HepG2 (cell line): ENCODE results near the gene GATAD2B. TPM values are rescaled to one million over a fixed set of nuclear protein-coding genes. Genes with fewer than 3 reads are reported as not detected.

Experiments used
- CENPX ChIP-seq: sonication (generic); formaldehyde crosslinking; IDR thresholded peaks from 2 replicates; pipeline ENCODE4 v1.9.0; 2021; ENCODE audit warnings: mild to moderate bottlenecking, missing genetic modification reagents, moderate library complexity
- CREB1 ChIP-seq, 2 experiments: fragments of 450-650 bp in 1 of 2; IDR thresholded peaks; 2 replicates each; pipeline ENCODE4 v1.6.1; 2016 to 2017; ENCODE audit warnings: control low read depth in 1 of 2, mild to moderate bottlenecking in 1 of 2, missing compliant biosample characterization in 1 of 2, missing genetic modification characterization in 1 of 2
- FOSL2 ChIP-seq: sonication (generic); formaldehyde crosslinking; IDR thresholded peaks from 2 replicates; pipeline ENCODE4 v1.4.0; 2020; ENCODE audit warnings: missing genetic modification reagents
- FOXK1 ChIP-seq: sonication (generic); formaldehyde crosslinking; IDR thresholded peaks from 2 replicates; pipeline ENCODE4 v1.4.0; 2020; ENCODE audit warnings: low read depth, missing genetic modification reagents, borderline replicate concordance
- GTF2F1 ChIP-seq: fragments of 150-350 bp; IDR thresholded peaks from 2 replicates; pipeline ENCODE4 v1.6.1; 2014; ENCODE audit warnings: low read length
- HNRNPLL ChIP-seq: fragments of 200-400 bp; formaldehyde crosslinking; IDR thresholded peaks from 2 replicates; pipeline ENCODE4 v1.6.1; 2017; ENCODE audit warnings: mild to moderate bottlenecking, low read depth, low read length; ENCODE audit not compliant: poor library complexity, severe bottlenecking
- IKZF1 ChIP-seq: fragments of 450-650 bp; IDR thresholded peaks from 2 replicates; pipeline ENCODE4 v1.7.1; 2016
- KLF11 ChIP-seq: IDR thresholded peaks from 2 replicates; pipeline ENCODE4 v1.6.1; 2016; ENCODE audit warnings: missing compliant biosample characterization
- MAFF ChIP-seq: IDR thresholded peaks from 2 replicates; pipeline ENCODE4 v1.6.1; 2011; ENCODE audit warnings: low read depth, low read length, improper control_type of control experiment
- NFE2L1 ChIP-seq: sonication (generic); formaldehyde crosslinking; IDR thresholded peaks from 2 replicates; pipeline ENCODE4 v1.4.0; 2020; ENCODE audit warnings: missing genetic modification reagents, mild to moderate bottlenecking, borderline replicate concordance
- NR1H2 ChIP-seq: sonication (generic); formaldehyde crosslinking; IDR thresholded peaks from 2 replicates; pipeline ENCODE4 v1.8.1; 2022; ENCODE audit warnings: low read depth, missing genetic modification reagents, borderline replicate concordance
- PRMT3 ChIP-seq: sonication (generic); formaldehyde crosslinking; IDR thresholded peaks from 2 replicates; pipeline ENCODE4 v1.8.1; 2022; ENCODE audit warnings: low read depth, mild to moderate bottlenecking, moderate library complexity, missing genetic modification reagents, borderline replicate concordance
- REPIN1 ChIP-seq: sonication (generic); formaldehyde crosslinking; IDR thresholded peaks from 2 replicates; pipeline ENCODE4 v1.8.0; 2022; ENCODE audit warnings: missing genetic modification reagents, low read depth, mild to moderate bottlenecking, borderline replicate concordance
- SIN3B ChIP-seq: fragments of 150-350 bp; IDR thresholded peaks from 2 replicates; pipeline ENCODE4 v1.6.1; 2014; ENCODE audit warnings: low read length
- SRY ChIP-seq: sonication (generic); formaldehyde crosslinking; IDR thresholded peaks from 2 replicates; pipeline ENCODE4 v1.8.0; 2022; ENCODE audit warnings: mild to moderate bottlenecking, missing genetic modification reagents
- TOE1 ChIP-seq: sonication (generic); formaldehyde crosslinking; IDR thresholded peaks from 2 replicates; pipeline ENCODE4 v1.4.0; 2020; ENCODE audit warnings: mild to moderate bottlenecking, missing genetic modification reagents
- ZFP36 ChIP-seq: fragments of 150-350 bp; IDR thresholded peaks from 2 replicates; pipeline ENCODE4 v1.6.1; 2018; ENCODE audit warnings: borderline replicate concordance, low read length, low read depth; ENCODE audit not compliant: partially characterized antibody
- ZFX ChIP-seq: sonication (generic); formaldehyde crosslinking; IDR thresholded peaks from 2 replicates; pipeline ENCODE4 v1.4.0; 2020; ENCODE audit warnings: mild to moderate bottlenecking, low read depth, missing genetic modification reagents, moderate library complexity
- ZMYM2 ChIP-seq: sonication (generic); formaldehyde crosslinking; IDR thresholded peaks from 2 replicates; pipeline ENCODE4 v1.8.0; 2022; ENCODE audit warnings: mild to moderate bottlenecking, missing genetic modification reagents
- ZNF230 ChIP-seq: sonication (generic); formaldehyde crosslinking; IDR thresholded peaks from 2 replicates; pipeline ENCODE4 v1.4.0; 2020; ENCODE audit warnings: mild to moderate bottlenecking, missing genetic modification reagents
- ZNF30 ChIP-seq: sonication (generic); formaldehyde crosslinking; IDR thresholded peaks from 2 replicates; pipeline ENCODE4 v1.5.0; 2020; ENCODE audit warnings: mild to moderate bottlenecking, missing genetic modification reagents
- ZNF619 ChIP-seq: sonication (generic); formaldehyde crosslinking; IDR thresholded peaks from 2 replicates; pipeline ENCODE4 v1.4.0; 2020; ENCODE audit warnings: mild to moderate bottlenecking, missing genetic modification reagents
- ZSCAN20 ChIP-seq: sonication (generic); formaldehyde crosslinking; IDR thresholded peaks from 2 replicates; pipeline ENCODE4 v1.4.0; 2020; ENCODE audit warnings: missing genetic modification reagents, mild to moderate bottlenecking, borderline replicate concordance
- polyA plus RNA-seq, 8 experiments: library from polyadenylated mRNA; depleted of rRNA in 3 of 8; stranded (reverse) in 7 of 8; unstranded in 1 of 8; fragments of >200 nt; fragmentation: Illumina TruSeq in 4 of 8; extraction: Trizol in 4 of 8; gene quantifications; 2 replicates each; pipeline versions ENCODE4 v1.2.1 to v1.2.3, GENCODE V29; 2011 to 2016; ENCODE audit warnings: low read depth in 4 of 8, missing spikeins in 1 of 8, mixed read lengths in 1 of 8; ENCODE audit not compliant: insufficient read depth in 1 of 8
- total RNA-seq, 5 experiments: library from RNA; depleted of rRNA; stranded (reverse); fragments of >200 nt; fragmentation: Illumina TruSeq; extraction: Trizol; gene quantifications; 2 replicates each; pipeline ENCODE4 v1.2.3, GENCODE V29; 2016; ENCODE audit warnings: low read depth in 1 of 5
- TF ChIP-seq, protein P1 (sequence below): sonication (generic); formaldehyde crosslinking; IDR thresholded peaks from 2 replicates; pipeline ENCODE4 v1.9.0; 2021; ENCODE audit warnings: missing genetic modification reagents, borderline replicate concordance
- TF ChIP-seq, protein P2 (sequence below): fragments of 450-650 bp; IDR thresholded peaks from 2 replicates; pipeline ENCODE4 v1.6.1; 2017; ENCODE audit warnings: mild to moderate bottlenecking

The GATAD2B gene
- total and polyA plus RNA-seq, 2 of the 13 experiments (the other 11 are each of a cell fraction or from before 2014, with no cell fraction given), result 3.2 to 5.2 TPM

DNA sequence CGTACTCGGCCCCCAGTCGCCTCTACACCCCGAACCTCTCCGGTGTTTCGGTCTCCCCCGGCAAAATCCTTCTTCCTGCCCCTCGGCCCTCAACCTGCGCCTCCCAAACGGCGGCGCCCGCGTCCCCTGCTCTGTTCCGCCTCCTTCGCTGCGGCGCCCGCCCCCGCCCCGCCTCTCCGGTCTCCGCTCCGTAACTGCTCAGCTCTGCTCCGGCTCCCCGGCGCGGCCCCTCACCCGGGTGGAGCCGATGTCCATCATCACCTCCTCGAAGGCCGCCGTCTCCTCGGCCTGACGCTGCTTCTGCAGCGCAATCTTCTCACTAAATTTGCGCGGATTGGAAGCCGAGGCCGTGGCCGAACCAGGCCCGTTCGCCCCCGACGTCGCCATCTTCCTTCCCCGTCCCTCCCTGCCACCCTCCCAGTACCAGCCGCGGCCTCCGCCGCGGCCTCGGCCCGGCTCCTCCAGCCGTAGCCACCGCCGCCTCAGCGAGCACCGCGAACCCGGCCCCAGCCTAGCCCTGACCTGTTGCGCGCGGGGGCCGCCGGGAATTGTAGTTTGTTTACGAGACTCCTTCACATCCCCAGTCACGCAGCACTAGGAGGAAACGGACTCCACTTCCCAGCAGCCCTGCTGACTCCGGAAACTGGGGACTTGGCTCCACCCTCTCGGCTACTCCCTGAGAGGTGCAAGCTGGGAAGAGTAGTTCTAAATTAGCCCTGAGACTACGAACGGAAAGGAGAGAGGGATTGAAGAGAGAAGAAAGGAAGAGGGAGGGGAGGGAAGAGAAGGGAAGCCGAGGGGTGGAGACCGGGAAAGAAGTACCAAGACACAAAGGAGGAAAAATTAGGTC, 35.6 kb upstream of the GATAD2B start, which contains the start of gene CRTC2 (continued):
- peak; percentile 40; the same call in 1 of the 2 replicates for TF ChIP-seq REPIN1 (CRISPR knock-in tag)
- TF ChIP-seq FOXK1, result peak; percentile 99
- no peak for TF ChIP-seq GTF2F1
- TF ChIP-seq ZNF30 (CRISPR knock-in tag), result no peak
- TF ChIP-seq ZFX (CRISPR knock-in tag), result peak; percentile 96
- peak; percentile 47; the same call in 1 of the 2 replicates for TF ChIP-seq NR1H2 (CRISPR knock-in tag)
- TF ChIP-seq ZMYM2 (CRISPR knock-in tag), result no peak
- peak; percentile 28; the same call in 1 of the 2 replicates for TF ChIP-seq MAFF
- TF ChIP-seq TOE1 (CRISPR knock-in tag), result no peak
- TF ChIP-seq KLF11 (CRISPR knock-in tag), result no peak
- TF ChIP-seq, protein P1, sequence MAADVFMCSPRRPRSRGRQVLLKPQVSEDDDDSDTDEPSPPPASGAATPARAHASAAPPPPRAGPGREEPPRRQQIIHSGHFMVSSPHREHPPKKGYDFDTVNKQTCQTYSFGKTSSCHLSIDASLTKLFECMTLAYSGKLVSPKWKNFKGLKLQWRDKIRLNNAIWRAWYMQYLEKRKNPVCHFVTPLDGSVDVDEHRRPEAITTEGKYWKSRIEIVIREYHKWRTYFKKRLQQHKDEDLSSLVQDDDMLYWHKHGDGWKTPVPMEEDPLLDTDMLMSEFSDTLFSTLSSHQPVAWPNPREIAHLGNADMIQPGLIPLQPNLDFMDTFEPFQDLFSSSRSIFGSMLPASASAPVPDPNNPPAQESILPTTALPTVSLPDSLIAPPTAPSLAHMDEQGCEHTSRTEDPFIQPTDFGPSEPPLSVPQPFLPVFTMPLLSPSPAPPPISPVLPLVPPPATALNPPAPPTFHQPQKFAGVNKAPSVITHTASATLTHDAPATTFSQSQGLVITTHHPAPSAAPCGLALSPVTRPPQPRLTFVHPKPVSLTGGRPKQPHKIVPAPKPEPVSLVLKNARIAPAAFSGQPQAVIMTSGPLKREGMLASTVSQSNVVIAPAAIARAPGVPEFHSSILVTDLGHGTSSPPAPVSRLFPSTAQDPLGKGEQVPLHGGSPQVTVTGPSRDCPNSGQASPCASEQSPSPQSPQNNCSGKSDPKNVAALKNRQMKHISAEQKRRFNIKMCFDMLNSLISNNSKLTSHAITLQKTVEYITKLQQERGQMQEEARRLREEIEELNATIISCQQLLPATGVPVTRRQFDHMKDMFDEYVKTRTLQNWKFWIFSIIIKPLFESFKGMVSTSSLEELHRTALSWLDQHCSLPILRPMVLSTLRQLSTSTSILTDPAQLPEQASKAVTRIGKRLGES, result peak; percentile 50; the same call in 1 of the 2 replicates
- peak; percentile 29; the same call in 1 of the 2 replicates for TF ChIP-seq ZNF230 (CRISPR knock-in tag)
- 0 out of 2 replicates have a peak, but pooled peaks have one; percentile 50 for TF ChIP-seq PRMT3 (CRISPR knock-in tag)
- TF ChIP-seq CENPX (CRISPR knock-in tag), result no peak
- no peak; the same call in 1 of the 2 replicates for TF ChIP-seq ZNF619 (CRISPR knock-in tag)
- no peak for TF ChIP-seq SIN3B
- peak; percentile 36; the same call in 1 of the 2 replicates for TF ChIP-seq FOSL2
- TF ChIP-seq CREB1 (IDR thresholded peaks at IDR 0.05), result peak; percentile 68; the same call in 1 of the 2 replicates
- TF ChIP-seq CREB1 (CRISPR knock-in tag; IDR thresholded peaks at IDR 0.05), result peak; percentile 88
- TF ChIP-seq, protein P2, sequence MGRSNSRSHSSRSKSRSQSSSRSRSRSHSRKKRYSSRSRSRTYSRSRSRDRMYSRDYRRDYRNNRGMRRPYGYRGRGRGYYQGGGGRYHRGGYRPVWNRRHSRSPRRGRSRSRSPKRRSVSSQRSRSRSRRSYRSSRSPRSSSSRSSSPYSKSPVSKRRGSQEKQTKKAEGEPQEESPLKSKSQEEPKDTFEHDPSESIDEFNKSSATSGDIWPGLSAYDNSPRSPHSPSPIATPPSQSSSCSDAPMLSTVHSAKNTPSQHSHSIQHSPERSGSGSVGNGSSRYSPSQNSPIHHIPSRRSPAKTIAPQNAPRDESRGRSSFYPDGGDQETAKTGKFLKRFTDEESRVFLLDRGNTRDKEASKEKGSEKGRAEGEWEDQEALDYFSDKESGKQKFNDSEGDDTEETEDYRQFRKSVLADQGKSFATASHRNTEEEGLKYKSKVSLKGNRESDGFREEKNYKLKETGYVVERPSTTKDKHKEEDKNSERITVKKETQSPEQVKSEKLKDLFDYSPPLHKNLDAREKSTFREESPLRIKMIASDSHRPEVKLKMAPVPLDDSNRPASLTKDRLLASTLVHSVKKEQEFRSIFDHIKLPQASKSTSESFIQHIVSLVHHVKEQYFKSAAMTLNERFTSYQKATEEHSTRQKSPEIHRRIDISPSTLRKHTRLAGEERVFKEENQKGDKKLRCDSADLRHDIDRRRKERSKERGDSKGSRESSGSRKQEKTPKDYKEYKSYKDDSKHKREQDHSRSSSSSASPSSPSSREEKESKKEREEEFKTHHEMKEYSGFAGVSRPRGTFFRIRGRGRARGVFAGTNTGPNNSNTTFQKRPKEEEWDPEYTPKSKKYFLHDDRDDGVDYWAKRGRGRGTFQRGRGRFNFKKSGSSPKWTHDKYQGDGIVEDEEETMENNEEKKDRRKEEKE, result no peak
- TF ChIP-seq IKZF1, result no peak
- TF ChIP-seq ZSCAN20, result peak; percentile 67; the same call in 1 of the 2 replicates
- TF ChIP-seq ZFP36, result no peak
- TF ChIP-seq HNRNPLL, result peak; percentile 78
- no peak for TF ChIP-seq NFE2L1 (CRISPR knock-in tag)
- TF ChIP-seq SRY (CRISPR knock-in tag), result 0 out of 2 replicates have a peak, but pooled peaks have one; percentile 28
